Raji (cell line): ENCODE data around the gene SPACA7.

Experiments used
- POLR2A ChIP-seq: IDR thresholded peaks from 2 replicates; pipeline ENCODE4 v1.6.1; 2011; ENCODE audit warnings: low read depth, low read length, control low read depth; ENCODE audit not compliant: insufficient read depth

SPACA7 gene

GRCh38 chr13:112465251-112466131 is 89.3 kb downstream of the SPACA7 start:
- TF ChIP-seq POLR2A = no peak

GRCh38 chr13:112466132-112467058 is 90.2 kb downstream of the SPACA7 start:
- no peak for TF ChIP-seq POLR2A

DNA sequence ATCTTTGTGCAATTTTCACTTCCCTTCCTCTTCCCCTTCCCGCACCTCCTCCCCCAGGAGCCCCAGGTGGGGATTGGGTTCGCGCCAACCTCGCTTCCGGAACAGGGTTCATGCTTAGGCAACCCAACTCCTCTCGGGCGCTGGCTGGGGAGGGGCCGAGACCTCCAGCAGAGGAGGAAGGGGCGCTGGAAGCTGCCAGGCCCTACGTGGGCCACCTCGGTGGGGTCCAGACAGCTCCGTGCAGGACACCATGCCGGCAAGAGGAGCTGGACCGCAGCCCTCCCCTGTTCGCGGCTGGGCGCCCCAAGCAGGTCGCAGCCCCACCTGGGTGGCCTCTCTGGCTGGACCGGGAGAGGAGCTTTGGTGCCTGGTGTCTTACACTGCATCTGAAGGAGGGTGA is 91.1 kb downstream of the SPACA7 start:
- no peak for TF ChIP-seq POLR2A

DNA sequence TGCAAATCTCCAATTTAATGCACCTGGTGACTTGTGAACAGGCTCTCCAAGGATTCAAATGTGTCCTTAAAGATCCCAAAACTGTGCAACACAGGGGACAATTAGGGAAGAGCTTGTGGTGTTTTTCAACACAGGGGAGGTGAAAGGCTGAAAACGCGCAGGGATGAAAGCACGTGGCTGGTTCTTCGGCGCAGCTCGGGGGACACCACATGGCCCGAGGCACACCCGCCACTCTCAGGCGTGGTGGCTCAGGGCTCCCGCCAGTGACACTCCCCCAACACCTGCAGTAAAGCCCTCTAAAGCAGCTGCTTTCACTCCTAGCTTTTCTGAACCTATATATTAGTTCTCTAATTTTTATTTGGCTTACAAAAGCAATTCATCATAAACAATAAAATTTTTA is 91.9 kb downstream of the SPACA7 start:
- no peak for TF ChIP-seq POLR2A

- TF ChIP-seq POLR2A = no peak
Measured at GRCh38 chr13:112469071-112469745, 93.1 kb downstream of the SPACA7 start.

DNA sequence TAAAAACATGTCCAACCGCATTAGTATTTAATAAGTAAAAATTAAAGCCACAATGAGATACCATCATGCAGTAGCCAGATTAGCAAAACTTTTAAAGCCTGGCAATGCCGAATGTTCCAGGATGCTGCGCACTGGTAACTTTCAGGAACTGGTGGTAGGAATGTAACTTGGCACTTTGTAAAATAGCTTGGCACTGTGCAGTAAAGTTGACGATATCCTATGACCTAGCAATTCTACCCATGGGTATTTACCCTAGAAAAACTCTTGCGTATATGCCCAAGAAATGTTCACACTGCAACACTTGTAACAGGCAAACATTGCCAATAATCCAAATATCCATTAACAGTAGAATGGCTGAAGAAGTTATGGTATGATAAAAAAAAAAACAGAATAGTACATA is 97.7 kb downstream of the SPACA7 start:
- no peak for TF ChIP-seq POLR2A

DNA sequence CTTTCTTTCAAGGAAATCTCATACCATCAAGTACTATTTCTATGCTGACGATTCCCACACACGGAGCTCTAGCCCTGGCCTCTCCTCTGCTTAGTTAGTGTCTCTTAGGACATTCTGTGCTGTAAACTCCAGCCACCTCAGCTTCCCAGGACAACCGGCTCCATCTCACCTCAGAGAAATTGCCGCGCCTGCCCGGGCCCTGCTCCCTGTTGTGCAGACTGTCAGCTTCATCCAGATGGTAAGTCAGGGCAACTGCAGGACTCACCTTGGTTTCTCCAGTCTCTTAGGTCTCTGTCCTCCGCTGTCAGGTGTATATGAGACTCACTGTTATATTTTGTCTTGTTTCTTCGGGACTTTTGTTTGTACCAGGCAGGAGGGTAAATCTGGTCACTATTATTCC is 98.7 kb downstream of the SPACA7 start:
- TF ChIP-seq POLR2A = no peak

DNA sequence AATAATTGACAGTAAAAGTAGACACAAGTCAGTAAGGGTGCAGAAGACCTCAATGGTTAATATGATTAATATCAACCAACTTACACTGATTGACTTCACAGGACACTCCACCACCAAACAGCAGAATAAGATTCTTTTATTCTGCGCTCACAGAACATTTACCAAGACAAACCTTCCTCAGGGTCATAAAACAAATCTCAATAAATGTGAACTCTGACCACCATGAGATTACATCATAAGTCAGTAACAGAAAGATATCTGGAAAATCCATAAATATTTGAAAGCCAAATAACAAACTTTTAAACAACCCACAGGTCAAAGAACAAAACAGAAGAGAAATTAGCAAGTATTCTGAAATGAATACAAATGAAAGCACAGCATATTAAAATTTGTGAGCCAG is 99.7 kb downstream of the SPACA7 start:
- TF ChIP-seq POLR2A = no peak

DNA sequence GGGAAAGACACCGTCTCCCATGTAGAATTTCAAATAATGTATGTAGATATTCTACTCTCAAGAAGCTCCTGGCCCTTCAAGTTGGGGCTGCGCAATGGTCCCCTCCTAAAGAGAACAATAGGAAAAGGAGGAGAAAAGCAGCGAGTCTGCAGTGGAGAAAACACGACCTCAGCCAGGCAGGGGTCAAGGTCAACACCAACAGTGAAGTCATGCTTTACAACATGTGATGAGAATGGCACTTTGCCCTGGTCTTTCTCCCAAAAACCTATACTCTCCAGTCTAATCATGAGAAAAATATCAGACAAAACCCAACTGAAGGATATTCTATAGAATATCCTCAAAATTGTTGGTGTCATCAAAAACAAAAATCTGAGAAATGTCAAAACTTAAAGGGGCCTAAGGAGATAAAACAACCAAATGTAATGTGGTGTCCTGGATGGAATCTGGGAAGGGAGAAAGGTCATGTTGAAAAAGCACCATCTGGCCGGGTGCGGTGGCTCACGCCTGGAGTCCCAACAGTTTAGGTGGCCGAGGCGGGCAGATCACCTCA is 101.0 kb downstream of the SPACA7 start:
- TF ChIP-seq POLR2A = no peak

DNA sequence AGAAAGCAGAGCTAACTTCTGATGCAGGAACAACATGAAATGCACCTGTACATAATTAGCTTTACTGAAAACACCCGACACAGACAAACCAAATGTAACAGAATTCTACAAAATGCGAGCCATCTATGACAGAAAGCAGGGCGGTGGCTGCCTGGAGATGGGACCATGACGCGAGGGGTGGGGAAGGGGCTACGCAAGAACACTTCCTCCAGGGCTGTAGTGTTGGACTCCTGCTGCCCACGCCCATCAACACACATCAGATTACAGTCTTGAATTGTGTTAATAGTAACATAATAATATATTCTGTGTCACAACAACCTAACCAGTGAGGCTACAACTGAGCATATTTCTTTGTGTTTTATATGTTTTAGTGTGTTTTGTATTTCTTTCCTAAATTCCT is 103.2 kb downstream of the SPACA7 start:
- no peak for TF ChIP-seq POLR2A

- no peak for TF ChIP-seq POLR2A
Measured at GRCh38 chr13:112481458-112481857, 105.3 kb downstream of the SPACA7 start.

DNA sequence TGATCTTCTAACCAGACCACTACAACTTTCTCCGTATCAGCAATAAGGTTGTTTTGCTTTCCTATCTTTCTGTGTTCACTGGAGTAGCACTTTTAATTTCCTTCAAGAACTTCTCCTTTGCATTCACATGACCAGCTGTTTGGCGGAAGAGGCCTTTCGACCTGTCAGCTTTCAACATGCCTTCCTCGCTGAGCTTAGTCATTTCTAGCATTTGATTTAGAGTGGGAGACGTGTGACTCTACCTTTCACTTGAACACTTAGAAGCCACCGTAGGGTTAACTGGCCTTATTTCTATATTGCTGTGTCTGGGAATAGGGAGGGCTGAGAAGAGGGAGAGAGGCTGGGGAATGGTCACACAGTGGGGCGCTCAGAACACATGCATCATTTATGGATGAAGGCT is 107.1 kb downstream of the SPACA7 start:
- TF ChIP-seq POLR2A = no peak
